GM21526 (cell line): ENCODE data around the gene UBE2F.

Experiments used
- ATAC-seq: cut with Tn5 transposase; IDR thresholded peaks from one replicate; pipeline ENCODE4 v1.9.1; 2021; ENCODE audit warnings: moderate library complexity; ENCODE audit not compliant: unreplicated experiment, low FRiP score

UBE2F gene, protein sequence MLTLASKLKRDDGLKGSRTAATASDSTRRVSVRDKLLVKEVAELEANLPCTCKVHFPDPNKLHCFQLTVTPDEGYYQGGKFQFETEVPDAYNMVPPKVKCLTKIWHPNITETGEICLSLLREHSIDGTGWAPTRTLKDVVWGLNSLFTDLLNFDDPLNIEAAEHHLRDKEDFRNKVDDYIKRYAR

DNA sequence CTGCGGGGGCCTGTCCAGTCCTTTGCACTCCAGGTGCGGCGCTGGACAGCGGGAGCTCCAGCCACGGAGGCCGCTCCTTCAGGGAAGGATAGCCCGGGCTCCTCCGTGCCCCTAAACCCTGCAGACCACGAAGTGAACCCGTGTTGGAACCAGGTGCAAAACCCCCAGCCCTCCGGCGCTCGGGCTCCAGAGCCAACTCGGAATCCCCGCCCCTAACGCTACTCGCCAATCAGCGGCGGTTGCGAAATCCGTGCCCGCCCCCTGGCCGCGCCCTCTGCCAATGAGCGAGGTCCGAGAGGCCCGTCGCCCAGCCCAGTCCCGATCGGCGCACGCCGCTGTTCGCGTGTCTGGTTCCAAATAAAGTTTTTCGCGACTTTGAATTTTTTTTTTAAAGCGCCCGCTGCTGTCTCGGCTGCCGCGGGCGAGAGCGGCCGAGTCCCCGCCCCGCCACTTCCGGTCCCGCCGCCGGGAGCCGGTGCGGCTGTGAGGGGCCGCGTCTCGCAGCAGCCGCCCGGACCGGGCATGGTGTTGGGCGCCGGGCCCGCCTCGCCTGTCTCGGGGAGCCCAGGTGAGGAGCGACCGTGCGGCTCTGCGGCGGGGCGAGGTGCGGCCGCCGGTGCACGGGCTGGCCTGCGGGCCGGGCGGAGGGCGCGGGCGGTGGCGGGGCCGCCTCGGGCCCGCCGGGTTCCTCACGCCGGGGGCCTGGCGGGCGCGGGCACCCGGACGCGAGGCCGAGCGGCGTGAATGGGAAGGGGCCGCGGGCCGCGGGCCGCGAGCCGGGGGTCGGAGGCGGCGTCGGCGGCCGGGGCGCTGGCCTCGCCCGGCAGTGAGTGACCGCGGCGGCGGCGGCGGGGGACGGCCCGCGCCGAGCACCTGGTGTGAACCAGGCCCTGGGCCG is at the start of gene UBE2F:
Gene UBE2F, plus strand, starts transcription at position 450 of the 898 bp plus-strand sequence. CDS start 6,094 bp downstream, outside the sequence.
- peak; percentile 92 for ATAC-seq

DNA sequence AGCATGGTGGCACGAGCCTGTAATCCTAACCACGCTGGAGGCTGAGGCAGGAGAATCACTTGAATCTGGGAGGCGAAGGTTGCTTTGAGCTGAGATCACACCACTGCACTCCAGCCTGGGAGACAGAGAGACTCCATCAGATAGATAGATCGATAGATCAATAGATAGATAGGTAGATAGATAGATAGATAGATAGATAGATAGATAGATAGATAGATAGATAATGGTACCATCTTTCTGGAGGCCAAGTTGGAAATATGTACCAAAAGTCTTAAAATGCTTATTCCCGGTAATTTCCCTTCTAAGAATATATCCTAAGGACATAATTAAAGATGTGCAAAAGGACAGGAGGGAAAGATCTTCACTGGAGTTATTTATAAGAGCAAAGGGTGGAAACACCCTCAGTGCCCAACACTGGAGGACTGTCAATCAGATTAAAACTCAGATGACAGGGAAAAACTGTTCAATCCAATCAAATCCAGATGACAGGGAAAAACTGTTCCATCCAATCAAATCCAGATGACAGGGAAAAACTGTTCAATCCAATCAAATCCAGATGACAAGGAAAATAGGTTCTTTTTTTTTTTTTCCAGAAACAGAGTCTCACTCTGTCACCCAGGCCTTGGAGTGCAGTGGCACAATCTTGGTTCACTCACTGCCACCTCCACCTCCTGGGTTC is 49.0 kb upstream of the UBE2F start:
- ATAC-seq, result no peak

DNA sequence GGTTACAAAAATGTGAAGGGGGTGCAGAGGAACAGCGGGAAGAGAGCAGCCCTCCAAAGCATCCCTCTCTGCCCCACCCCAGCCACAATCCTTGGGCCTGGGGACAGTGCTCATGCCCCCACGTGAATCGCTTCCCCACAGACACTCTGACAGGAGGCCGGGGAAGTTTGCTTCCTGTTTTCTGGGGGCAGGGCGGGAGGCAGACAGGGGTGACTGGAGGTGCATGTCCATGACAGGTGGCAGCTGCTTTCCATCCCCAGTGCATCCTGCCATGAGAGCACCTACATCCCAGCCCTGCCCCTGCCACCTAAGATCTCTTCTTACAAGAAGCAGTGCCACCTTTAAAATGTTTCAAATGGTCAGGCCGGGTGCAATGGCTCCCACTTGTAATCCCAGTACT is 47.2 kb upstream of the UBE2F start:
- no peak for ATAC-seq

DNA sequence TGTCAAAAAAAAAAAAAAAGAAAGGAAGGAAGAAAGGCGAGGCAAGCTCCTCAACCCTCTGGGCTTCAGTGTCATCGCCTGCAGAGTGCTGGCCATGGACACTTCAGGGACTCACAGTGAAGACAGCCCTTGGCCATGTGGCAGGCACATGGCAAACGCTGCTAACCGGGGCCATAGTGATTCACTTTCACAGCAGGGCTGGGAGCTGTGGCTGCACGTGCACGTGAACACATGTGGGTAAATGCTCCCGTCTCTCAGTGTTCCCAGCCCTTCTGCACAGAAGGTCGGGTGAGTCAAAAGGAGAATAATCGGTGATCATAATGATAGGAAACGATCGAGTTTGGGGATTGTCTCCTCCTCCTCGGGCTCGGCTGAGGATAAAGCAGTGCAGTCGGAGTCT is 46.1 kb upstream of the UBE2F start:
- ATAC-seq, result no peak

DNA sequence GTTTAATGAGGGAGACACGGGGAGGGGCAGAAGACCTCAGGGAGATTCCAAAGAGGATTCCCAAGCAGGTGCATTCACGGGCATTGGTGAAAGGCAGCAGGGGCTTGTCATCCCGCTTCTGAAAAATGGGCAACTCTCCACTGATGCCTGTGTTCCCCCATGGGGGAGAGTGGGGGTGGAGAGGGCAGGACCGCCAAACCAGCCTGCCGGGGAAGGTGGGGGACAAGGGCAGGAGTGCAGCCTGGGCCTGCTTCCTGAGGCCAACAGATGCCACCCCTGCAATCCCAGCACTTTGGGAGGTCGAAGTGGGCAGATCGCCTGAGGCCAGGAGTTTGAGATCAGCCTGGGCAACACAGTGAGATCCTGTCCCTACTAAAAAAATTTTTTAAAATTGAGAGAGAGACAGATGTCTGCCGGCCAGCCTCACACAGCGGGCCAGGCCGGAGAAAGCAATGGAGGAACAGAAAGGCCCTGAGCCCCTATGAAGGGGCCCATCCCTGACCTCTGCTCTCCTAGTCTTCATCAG is 44.8 kb upstream of the UBE2F start:
- ATAC-seq, result no peak

DNA sequence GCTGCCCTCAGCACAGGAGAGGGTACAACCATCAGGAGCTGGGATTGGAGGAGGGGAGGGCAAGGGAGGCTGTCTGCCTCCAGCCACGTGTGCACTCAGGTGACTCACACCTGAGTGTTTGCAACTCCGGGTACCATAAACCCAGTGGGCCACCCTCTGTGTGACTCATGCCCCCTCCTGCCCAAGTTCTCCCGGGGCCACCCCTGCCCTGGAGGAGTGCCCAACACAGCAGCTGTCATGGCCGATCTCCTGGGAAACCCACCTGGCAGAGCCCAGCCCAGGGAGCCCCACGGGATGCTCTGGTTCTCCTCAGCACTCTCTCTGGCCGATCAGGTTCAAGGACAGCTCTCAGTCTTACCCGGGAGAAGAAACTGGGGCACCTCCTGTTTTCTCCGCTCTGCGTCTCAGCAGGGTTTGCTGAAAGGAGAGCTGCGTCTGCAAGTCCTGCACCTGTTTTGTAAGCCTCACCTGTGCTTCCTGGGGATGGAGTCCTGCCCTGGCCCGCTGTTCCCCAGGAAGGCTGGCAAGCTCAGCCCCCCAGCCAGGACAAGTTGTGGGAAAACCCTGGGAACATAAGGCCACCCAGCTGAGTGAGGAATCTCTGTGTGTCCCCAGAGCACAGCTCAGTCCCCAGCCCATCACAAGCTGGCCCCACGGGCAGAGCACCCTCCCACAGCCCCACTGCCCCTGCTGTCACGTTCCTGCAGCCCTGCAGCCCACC is 44.0 kb upstream of the UBE2F start:
- ATAC-seq, result no peak

DNA sequence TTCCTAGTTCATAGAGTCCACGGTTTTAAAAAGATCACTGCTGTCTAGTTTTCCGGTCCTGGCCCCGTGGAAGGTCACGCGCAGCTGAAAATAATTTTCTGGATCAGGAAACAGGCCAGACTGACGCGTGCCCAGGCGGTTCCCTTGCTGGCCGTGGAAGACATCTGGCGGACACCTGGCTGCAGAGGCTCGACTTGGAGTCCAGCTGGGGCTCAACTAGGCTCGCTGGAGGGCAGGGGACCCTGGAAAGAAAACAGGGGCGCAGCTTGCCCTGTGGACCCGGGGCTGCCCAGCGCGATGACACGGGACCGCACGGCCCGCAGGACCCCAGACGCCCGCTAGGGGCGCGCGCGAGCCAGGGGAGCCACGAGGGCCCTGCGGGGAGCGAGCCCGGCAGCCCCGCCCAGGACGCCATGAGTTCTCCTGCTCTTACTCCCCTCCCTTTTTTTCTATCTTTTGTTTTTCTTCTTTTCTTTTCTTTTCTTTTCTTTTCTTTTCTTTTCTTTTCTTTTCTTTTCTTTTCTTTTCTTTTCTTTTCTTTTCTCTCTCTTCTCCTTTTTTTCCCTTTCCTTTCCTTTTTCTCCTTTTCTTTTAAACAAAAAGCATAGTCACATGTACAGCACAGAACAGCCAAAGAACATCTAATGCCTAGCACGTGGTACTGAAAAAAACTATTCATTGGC is 43.2 kb upstream of the UBE2F start:
- peak; percentile 86 for ATAC-seq

DNA sequence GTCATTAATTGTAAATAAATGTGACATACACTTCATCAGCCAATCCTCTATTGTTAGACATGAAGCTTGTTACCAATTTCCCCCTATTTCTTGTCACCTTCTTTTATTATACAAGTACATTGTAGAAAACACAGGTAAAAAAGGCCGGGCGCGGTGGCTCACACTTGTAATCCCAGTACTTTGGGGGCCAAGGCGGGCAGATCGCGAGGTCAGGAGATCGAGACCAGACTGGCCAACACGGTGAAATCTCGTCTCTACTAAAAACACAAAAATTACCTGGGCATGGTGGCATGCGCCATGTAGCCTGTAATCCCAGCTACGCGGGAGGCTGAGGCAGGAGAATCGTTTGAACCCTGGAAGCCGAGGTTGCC is 42.7 kb upstream of the UBE2F start:
- no peak for ATAC-seq

DNA sequence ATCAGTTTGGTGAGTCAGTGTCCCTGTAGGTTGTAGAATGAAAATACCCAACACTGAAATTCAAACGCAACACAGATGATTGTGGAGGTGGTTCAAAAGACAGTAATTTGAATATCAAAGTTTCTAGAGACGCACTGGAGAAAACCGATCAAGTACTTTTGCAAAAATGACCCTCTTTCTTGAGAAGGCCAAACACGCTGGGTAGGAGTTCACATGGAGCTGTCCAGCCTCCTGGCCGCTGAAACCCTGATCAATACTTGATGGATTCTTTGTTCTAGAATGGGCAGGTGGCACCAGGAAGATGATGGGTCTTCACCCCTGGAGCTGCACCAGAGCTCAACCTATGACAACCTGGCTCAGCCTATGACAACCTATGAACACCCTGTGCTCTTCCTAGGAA is 39.7 kb upstream of the UBE2F start:
- ATAC-seq, result no peak

DNA sequence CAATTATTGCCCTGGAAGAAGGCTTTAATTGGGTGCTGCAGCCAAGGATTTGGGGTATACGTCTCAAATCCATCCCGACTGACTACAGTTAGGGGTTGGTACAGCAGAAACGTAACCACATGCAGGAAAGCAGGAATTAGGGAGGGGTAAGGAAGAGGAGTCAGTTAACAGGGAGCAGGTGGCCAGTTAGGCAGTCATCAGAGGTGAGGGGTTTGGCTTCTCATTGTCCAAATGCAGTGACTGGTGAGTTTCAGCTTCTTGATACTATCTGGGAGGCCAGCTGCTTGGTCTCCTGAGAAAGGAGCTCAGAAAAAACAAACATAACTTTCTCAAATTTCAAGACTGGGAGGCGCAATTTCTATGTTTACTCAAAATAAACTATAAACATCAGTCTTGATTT is 38.8 kb upstream of the UBE2F start:
- ATAC-seq, result no peak

DNA sequence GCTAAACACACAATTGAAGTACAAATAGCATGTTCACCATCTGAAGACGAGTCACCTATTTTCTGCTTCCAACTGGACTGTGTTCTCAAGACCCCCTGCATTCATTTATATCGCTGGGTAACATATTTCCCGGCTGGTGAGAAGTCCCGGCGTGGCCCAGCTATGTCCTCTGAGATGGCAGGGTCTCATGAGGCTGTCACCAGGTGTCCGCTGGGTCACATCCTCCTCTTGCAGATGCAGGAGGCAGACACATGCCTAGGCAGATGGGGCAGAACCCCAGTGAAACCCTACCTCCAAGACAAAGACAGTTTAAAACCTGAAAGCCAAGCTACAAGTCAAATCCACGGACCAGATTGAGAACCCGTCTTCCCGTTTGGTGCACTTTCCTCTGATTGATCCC is 36.8 kb upstream of the UBE2F start:
- no peak for ATAC-seq

DNA sequence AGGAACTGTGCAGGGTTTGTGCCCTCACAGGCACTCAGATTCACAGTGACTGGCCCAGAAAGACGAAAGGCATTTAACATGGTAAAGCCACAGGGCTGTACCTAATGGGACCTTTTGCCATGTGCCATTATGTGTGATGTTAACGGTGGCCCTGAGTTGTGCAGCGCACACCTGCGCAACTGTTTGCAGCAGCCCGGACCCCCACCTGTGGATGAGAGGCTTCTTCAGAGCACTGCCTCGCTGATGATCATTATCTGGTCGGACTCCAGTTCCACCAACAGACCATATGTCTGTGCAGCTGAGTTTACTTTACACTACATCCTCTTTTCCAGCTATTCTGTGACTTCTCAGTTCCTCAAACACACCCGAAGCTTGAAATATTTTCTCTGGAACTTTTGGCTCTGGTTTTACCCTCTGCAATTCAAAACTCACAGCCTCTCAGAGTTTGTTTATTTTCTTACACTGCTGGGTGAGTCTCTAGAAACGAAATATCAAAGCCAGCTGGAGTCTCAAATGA is 35.6 kb upstream of the UBE2F start:
- ATAC-seq, result no peak

DNA sequence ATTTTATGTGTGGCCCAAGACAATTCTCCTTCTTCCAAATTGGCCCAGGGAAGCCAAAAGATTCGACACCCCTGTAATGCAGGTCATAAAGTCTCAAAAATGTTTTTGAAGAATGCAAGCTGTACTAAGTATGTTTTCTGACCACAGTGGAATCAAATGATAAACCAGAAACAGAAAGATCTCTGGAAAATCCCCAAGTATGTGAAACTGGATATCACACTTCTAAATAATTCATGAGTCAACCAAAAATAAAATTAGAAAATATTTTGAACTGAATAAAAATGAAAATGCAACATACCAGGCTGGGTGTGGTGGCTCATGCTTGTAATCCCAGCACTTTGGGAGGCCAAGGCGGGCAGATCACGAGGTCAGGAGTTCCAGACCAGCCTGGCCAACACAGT is 34.1 kb upstream of the UBE2F start:
- ATAC-seq, result no peak

DNA sequence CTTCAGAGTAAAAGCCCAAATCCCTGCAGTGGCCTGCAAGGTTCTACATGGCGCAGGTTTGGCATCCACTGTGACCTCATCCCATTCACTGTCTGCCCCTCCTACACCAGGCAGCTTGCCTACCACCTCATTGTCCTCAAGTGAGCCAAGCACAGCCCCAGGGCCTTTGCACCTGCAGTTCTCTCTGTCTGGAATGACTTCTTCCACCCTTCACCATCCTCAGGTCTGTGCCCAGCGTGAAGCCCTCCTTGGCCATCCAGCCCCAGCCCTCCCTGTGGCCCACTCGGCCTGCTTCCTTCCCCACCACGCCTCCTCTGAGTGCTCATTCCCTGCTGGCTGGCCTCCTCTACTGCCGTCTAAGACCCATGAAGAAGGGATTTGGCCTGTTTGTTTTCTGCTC is 32.6 kb upstream of the UBE2F start:
- no peak for ATAC-seq

DNA sequence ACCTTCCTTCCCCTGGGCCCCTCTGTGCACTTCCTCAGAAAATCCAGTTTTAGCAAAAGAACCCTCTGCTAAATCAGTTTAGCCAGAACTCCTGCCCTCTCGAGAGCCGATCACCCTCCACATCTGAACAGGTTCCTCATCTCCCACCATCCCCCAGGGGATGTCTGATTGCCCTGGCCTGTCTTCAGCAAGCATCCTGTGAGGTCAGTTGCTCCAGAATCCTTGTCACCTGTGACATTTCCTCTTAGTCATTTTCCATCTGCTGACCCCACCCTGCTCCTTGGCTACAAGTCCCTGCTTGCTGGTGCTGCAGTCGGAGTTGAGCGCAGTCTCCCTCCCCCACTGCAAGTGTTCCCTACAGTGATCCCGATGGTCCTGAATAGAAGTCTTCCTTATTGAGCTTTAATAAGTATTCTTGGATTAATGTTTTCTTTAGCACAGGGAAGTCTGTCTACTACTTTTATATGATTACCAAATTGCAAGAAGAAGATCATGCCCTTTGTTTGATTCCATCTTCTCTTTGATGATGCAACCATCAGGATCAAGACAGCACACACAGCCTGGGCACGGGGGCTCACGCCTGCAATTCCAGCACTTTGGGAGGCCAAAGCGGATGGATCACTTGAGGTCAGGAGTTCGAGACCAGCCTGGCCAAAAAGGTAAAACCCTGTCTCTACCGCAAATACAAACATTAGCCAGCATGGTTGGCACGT is 30.9 kb upstream of the UBE2F start:
- ATAC-seq, result no peak

DNA sequence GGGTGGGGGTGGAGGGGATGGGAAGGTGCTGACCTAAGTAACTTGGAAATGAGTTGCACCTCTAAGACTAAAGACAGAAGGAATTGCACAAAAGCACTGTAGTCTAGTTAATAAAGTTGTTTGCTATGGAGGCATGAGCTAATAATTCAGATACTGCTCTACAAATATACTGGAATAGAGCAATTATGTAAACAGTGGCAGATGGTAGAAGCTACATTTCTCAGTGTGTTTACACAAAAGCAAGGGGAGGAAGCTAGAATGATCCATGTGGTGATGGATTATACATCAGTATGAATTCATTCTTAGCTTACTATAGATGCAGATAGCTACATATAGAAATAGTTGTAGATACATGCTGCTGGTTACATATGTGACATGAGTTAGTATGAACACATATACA is 27.6 kb upstream of the UBE2F start:
- no peak for ATAC-seq

DNA sequence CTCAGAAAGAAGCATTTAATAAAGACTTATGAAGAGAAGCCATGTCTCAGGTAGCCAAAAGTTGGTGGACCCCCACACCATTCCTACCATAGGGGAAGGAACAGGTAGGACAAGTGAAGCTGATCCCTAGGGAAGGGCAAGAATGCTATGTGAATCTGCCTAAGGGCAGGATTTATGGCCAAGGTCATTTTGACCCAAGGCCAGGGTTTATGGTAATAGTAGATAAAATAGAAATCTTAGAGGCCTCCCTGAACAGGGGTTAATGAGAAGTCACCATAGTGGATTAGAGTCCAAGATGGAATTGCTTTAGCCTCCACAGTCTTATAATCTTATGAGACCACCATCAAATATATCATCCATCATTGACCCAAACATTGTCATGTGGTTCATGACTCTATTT is 26.0 kb upstream of the UBE2F start:
- ATAC-seq, result no peak

DNA sequence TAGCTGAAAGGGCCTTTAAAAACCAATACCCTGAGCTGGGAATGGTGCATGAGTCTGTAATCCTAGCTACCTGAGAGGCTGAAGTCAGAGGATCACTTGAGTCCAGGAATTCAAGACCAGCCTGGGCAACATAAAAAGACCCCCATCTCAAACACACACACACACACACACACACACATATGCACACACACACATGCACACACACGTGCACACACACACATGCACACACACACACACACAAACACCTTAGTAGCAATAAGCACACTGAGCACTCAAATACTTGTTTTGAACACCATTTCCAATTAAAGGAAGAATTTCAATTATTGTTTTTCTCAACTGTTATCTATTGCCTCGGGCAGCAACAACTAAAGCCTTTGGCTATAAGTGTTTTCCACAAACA is 25.6 kb upstream of the UBE2F start:
- no peak for ATAC-seq

DNA sequence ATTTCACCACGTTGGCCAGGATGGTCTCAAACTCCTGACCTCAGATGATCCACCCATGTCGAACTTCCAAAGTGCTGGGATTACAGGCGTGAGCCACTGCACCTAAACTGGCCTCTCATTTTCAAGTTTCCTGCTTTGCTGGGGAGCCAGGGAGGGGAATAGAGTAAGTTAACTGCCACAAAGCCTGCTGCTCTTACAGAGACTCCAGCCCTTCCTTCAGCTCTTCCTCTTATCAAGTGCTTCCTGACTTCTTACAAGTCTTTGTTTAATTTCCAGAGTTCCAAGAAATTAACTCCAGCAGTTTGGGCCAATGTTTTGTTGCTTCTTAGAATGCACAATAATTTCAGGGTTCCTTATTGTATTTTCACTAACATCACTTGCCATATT is 24.3 kb upstream of the UBE2F start:
- ATAC-seq, result no peak
